ENCODE data around the gene AFMID. TPM values are rescaled to one million over a fixed set of nuclear protein-coding genes. Genes with fewer than 3 reads are reported as not detected.

Gene AFMID
- total and polyA plus RNA-seq, 2 of the 13 experiments (the other 11 are each of a cell fraction or from before 2014, with no cell fraction given) = 249 to 270 TPM

DNA sequence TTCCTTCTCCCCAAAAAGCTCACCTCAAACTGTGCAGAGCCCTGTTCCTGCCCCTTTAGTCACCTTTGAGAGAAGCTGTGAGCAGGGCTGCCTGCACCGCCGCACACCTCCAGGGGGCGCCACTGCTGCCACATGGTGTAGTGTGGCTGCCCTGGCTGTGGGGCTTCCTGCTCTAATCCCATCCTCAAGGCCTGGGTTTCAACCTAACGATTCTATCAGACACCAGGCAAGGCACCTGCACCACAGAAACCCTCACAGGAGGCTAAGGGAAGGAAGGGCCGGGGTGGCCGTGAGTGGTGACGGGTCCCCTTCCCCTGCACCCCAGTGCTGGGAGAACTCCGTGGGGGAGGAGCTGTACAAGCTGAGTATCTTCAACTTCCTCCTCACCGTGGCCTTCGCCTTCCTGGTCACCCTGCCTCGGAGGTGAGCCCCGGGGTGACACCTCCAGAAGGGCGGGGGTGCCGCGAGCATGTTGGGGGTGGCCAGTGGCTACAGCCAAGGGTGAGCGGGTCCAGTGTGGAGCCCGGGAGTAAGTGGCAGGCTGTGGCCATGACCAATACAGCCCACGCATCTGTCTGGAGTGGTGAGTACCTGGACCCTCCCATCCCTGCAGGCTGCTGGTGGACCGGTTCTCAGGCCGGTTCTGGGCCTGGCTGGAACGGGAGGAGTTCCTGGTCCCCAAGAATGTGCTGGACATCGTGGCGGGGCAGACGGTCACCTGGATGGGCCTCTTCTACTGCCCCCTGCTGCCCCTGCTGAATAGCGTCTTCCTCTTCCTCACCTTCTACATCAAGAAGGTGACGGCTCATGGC is 49.6 kb upstream of the AFMID start (continued):
- TF ChIP-seq, protein P1, sequence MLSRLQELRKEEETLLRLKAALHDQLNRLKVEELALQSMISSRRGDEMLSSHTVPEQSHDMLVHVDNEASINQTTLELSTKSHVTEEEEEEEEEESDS (CRISPR knock-in tag; IDR thresholded peaks at IDR 0.05; ENCODE audit: borderline replicate concordance) = no peak; the same call in 1 of the 2 replicates
- TF ChIP-seq, protein P2, sequence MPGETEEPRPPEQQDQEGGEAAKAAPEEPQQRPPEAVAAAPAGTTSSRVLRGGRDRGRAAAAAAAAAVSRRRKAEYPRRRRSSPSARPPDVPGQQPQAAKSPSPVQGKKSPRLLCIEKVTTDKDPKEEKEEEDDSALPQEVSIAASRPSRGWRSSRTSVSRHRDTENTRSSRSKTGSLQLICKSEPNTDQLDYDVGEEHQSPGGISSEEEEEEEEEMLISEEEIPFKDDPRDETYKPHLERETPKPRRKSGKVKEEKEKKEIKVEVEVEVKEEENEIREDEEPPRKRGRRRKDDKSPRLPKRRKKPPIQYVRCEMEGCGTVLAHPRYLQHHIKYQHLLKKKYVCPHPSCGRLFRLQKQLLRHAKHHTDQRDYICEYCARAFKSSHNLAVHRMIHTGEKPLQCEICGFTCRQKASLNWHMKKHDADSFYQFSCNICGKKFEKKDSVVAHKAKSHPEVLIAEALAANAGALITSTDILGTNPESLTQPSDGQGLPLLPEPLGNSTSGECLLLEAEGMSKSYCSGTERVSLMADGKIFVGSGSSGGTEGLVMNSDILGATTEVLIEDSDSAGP (CRISPR knock-in tag; IDR thresholded peaks at IDR 0.05; ENCODE audit: borderline replicate concordance) = peak; percentile 81; the same call in 1 of the 2 replicates
- TF ChIP-seq ADNP (CRISPR knock-in tag; IDR thresholded peaks at IDR 0.05) = peak; percentile 100
- TF ChIP-seq ZNF720 (CRISPR knock-in tag; IDR thresholded peaks at IDR 0.05) = no peak
- TF ChIP-seq, protein P3, sequence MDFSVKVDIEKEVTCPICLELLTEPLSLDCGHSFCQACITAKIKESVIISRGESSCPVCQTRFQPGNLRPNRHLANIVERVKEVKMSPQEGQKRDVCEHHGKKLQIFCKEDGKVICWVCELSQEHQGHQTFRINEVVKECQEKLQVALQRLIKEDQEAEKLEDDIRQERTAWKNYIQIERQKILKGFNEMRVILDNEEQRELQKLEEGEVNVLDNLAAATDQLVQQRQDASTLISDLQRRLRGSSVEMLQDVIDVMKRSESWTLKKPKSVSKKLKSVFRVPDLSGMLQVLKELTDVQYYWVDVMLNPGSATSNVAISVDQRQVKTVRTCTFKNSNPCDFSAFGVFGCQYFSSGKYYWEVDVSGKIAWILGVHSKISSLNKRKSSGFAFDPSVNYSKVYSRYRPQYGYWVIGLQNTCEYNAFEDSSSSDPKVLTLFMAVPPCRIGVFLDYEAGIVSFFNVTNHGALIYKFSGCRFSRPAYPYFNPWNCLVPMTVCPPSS (IDR thresholded peaks at IDR 0.05) = no peak
- TF ChIP-seq ZNF781 (CRISPR knock-in tag; IDR thresholded peaks at IDR 0.05; ENCODE audit: borderline replicate concordance, not compliant biosample characterization) = peak; percentile 39
- TF ChIP-seq ZNF335 (CRISPR knock-in tag; IDR thresholded peaks at IDR 0.05) = no peak
- TF ChIP-seq MAF1 (CRISPR knock-in tag; IDR thresholded peaks at IDR 0.05; ENCODE audit: borderline replicate concordance) = no peak
- no peak for TF ChIP-seq MAFF (IDR thresholded peaks at IDR 0.05; ENCODE audit: low read depth, low read length)
- TF ChIP-seq, protein P4, sequence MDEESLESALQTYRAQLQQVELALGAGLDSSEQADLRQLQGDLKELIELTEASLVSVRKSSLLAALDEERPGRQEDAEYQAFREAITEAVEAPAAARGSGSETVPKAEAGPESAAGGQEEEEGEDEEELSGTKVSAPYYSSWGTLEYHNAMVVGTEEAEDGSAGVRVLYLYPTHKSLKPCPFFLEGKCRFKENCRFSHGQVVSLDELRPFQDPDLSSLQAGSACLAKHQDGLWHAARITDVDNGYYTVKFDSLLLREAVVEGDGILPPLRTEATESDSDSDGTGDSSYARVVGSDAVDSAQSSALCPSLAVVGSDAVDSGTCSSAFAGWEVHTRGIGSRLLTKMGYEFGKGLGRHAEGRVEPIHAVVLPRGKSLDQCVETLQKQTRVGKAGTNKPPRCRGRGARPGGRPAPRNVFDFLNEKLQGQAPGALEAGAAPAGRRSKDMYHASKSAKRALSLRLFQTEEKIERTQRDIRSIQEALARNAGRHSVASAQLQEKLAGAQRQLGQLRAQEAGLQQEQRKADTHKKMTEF (CRISPR knock-in tag; IDR thresholded peaks at IDR 0.05) = 0 out of 2 replicates have a peak, but pooled peaks have one; percentile 27
- TF ChIP-seq KDM3A (CRISPR knock-in tag; IDR thresholded peaks at IDR 0.05; ENCODE audit: low read depth) = 0 out of 2 replicates have a peak, but pooled peaks have one; percentile 14
- TF ChIP-seq ZNF367 (CRISPR knock-in tag; IDR thresholded peaks at IDR 0.05; ENCODE audit: borderline replicate concordance) = no peak
- TF ChIP-seq, protein P5, sequence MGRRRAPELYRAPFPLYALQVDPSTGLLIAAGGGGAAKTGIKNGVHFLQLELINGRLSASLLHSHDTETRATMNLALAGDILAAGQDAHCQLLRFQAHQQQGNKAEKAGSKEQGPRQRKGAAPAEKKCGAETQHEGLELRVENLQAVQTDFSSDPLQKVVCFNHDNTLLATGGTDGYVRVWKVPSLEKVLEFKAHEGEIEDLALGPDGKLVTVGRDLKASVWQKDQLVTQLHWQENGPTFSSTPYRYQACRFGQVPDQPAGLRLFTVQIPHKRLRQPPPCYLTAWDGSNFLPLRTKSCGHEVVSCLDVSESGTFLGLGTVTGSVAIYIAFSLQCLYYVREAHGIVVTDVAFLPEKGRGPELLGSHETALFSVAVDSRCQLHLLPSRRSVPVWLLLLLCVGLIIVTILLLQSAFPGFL (CRISPR knock-in tag; IDR thresholded peaks at IDR 0.05) = no peak
- no peak for TF ChIP-seq IRF2 (CRISPR knock-in tag; IDR thresholded peaks at IDR 0.05)
- TF ChIP-seq SRSF4 (IDR thresholded peaks at IDR 0.05; ENCODE audit: low read depth, low read length, poor library complexity, severe bottlenecking) = no peak
- no peak for TF ChIP-seq GTF2F1 (IDR thresholded peaks at IDR 0.05; ENCODE audit: low read length)
- TF ChIP-seq MAFG (CRISPR knock-in tag; IDR thresholded peaks at IDR 0.05) = no peak
- TF ChIP-seq PITX1 (CRISPR knock-in tag; IDR thresholded peaks at IDR 0.05) = peak; percentile 11; the same call in 1 of the 2 replicates
- TF ChIP-seq, protein P6, sequence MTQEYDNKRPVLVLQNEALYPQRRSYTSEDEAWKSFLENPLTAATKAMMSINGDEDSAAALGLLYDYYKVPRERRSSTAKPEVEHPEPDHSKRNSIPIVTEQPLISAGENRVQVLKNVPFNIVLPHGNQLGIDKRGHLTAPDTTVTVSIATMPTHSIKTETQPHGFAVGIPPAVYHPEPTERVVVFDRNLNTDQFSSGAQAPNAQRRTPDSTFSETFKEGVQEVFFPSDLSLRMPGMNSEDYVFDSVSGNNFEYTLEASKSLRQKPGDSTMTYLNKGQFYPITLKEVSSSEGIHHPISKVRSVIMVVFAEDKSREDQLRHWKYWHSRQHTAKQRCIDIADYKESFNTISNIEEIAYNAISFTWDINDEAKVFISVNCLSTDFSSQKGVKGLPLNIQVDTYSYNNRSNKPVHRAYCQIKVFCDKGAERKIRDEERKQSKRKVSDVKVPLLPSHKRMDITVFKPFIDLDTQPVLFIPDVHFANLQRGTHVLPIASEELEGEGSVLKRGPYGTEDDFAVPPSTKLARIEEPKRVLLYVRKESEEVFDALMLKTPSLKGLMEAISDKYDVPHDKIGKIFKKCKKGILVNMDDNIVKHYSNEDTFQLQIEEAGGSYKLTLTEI (CRISPR knock-in tag; conservative IDR thresholded peaks at IDR 0.05) = no peak
- TF ChIP-seq ZNF567 (CRISPR knock-in tag; IDR thresholded peaks at IDR 0.05; ENCODE audit: borderline replicate concordance) = no peak
- no peak for TF ChIP-seq ZNF564 (CRISPR knock-in tag; IDR thresholded peaks at IDR 0.05)

Measured in HepG2 (cell line).